ENCODE measurements around the gene RABEPK.

DNA sequence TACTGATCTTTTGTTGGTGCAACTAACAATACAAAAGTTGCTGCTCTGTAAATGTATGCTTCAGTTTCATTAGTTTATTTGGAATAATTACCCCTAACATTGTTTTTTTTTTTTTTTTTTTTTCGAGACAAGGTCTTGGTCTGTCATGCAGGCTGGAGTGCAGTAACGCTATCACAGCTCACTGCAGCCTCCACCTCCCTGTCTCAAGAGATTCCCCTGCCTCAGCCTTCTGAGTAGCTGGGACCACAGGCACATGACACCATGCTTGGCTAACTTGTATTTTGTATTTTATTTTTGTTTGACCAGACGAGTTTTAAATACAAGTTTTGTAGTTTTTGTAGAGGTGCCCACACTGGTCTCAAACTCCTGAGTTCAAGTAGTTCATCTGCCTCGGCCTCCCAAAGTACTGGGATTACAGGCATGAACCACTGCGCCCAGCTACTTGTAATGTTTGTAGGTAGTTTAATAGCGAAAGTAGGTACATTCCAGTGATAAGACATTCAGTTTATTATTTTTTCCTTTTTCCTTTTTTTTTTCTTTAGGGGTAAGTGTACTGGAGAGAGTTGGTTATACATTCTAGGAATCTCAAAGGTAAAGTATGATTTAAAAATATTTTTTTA, 68.2 kb downstream of the RABEPK start:
- no peak for TF ChIP-seq TEAD4 (IDR thresholded peaks at IDR 0.05)
- TF ChIP-seq, protein P1, sequence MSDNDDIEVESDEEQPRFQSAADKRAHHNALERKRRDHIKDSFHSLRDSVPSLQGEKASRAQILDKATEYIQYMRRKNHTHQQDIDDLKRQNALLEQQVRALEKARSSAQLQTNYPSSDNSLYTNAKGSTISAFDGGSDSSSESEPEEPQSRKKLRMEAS (IDR thresholded peaks at IDR 0.05), result no peak
- no peak for TF ChIP-seq EP300 (IDR thresholded peaks at IDR 0.05; ENCODE audit: borderline replicate concordance)
- no peak for TF ChIP-seq TCF12 (IDR thresholded peaks at IDR 0.05; ENCODE audit: low read depth)
- TF ChIP-seq, protein P2, sequence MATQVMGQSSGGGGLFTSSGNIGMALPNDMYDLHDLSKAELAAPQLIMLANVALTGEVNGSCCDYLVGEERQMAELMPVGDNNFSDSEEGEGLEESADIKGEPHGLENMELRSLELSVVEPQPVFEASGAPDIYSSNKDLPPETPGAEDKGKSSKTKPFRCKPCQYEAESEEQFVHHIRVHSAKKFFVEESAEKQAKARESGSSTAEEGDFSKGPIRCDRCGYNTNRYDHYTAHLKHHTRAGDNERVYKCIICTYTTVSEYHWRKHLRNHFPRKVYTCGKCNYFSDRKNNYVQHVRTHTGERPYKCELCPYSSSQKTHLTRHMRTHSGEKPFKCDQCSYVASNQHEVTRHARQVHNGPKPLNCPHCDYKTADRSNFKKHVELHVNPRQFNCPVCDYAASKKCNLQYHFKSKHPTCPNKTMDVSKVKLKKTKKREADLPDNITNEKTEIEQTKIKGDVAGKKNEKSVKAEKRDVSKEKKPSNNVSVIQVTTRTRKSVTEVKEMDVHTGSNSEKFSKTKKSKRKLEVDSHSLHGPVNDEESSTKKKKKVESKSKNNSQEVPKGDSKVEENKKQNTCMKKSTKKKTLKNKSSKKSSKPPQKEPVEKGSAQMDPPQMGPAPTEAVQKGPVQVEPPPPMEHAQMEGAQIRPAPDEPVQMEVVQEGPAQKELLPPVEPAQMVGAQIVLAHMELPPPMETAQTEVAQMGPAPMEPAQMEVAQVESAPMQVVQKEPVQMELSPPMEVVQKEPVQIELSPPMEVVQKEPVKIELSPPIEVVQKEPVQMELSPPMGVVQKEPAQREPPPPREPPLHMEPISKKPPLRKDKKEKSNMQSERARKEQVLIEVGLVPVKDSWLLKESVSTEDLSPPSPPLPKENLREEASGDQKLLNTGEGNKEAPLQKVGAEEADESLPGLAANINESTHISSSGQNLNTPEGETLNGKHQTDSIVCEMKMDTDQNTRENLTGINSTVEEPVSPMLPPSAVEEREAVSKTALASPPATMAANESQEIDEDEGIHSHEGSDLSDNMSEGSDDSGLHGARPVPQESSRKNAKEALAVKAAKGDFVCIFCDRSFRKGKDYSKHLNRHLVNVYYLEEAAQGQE (IDR thresholded peaks at IDR 0.05; ENCODE audit: low read depth), result no peak
- TF ChIP-seq, protein P3, sequence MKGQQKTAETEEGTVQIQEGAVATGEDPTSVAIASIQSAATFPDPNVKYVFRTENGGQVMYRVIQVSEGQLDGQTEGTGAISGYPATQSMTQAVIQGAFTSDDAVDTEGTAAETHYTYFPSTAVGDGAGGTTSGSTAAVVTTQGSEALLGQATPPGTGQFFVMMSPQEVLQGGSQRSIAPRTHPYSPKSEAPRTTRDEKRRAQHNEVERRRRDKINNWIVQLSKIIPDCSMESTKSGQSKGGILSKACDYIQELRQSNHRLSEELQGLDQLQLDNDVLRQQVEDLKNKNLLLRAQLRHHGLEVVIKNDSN (IDR thresholded peaks at IDR 0.05), result no peak
